ENCODE measurements around the gene IFNG.

DNA sequence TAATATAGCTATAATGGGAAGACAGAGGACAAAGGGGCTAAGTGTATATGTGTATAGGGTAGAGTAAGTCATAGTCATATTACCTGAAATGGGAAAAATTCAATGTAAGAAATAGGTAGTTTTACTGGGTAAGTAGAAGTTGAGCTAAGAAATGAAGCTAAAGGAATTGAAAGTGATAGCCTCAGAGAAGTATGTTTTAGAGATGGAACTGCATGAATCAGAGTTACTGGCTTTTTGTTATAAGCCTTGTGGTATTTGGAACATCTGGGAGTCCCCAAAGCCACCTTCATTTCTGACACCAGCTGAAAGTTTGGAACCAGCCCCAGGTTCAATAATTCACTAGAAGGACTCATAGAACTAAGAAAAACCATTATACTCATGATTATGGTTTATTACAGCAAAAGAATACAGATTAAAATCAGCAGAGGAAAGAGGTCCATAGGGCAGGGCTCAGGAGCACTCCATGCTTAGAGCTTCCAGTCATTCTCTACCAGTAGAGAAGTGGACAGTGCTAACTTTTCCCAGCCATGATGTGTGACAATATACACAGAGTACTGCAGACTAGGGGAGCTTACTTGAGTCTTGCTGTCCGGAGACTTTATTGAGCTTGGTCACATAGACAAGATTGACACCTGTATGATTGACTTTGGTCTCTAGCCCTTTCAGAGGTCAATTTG is 9.8 kb upstream of the IFNG start:
- TF ChIP-seq, protein P1, sequence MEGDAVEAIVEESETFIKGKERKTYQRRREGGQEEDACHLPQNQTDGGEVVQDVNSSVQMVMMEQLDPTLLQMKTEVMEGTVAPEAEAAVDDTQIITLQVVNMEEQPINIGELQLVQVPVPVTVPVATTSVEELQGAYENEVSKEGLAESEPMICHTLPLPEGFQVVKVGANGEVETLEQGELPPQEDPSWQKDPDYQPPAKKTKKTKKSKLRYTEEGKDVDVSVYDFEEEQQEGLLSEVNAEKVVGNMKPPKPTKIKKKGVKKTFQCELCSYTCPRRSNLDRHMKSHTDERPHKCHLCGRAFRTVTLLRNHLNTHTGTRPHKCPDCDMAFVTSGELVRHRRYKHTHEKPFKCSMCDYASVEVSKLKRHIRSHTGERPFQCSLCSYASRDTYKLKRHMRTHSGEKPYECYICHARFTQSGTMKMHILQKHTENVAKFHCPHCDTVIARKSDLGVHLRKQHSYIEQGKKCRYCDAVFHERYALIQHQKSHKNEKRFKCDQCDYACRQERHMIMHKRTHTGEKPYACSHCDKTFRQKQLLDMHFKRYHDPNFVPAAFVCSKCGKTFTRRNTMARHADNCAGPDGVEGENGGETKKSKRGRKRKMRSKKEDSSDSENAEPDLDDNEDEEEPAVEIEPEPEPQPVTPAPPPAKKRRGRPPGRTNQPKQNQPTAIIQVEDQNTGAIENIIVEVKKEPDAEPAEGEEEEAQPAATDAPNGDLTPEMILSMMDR (IDR thresholded peaks at IDR 0.05; ENCODE audit: poor library complexity), result no peak
- TF ChIP-seq EZH2phosphoT487 (IDR thresholded peaks at IDR 0.05; ENCODE audit: low read depth, severe bottlenecking, unreplicated experiment), result no peak
- TF ChIP-seq EZH2 (IDR thresholded peaks at IDR 0.05; ENCODE audit: borderline replicate concordance), result no peak

Measured in hepatocyte (in vitro differentiated cells).